Measurements from ENCODE around the gene SRSF4.

Gene SRSF4

GRCh38 chr1:29200906-29201594, 19.4 kb upstream of the SRSF4 start:
- no peak for DNase-seq

GRCh38 chr1:29197993-29198392, 16.3 kb upstream of the SRSF4 start:
- no peak for DNase-seq

- no peak for DNase-seq
Measured at GRCh38 chr1:29197590-29197924, 15.9 kb upstream of the SRSF4 start.

GRCh38 chr1:29196863-29197589, 15.3 kb upstream of the SRSF4 start:
- no peak for DNase-seq

GRCh38 chr1:29195881-29196291, 14.2 kb upstream of the SRSF4 start:
- no peak for DNase-seq

- no peak for DNase-seq
Measured at GRCh38 chr1:29193879-29194455, 12.3 kb upstream of the SRSF4 start.

GRCh38 chr1:29190718-29191117, 9.0 kb upstream of the SRSF4 start:
- DNase-seq = no peak

GRCh38 chr1:29186707-29187106, 5.0 kb upstream of the SRSF4 start:
- no peak for DNase-seq

GRCh38 chr1:29186252-29186651, 4.6 kb upstream of the SRSF4 start:
- DNase-seq = no peak

- no peak for DNase-seq
Measured at GRCh38 chr1:29183287-29183686, 1.6 kb upstream of the SRSF4 start.

- no peak for DNase-seq
Measured at GRCh38 chr1:29180497-29181412, 945 bp downstream of the SRSF4 start.

- DNase-seq = no peak
Measured at GRCh38 chr1:29179641-29180184, 2.0 kb downstream of the SRSF4 start.

GRCh38 chr1:29177022-29177705, 4.5 kb downstream of the SRSF4 start:
- no peak for DNase-seq

GRCh38 chr1:29176576-29176975, 5.1 kb downstream of the SRSF4 start:
- DNase-seq = no peak

- DNase-seq = no peak
Measured at GRCh38 chr1:29172415-29172939, 9.2 kb downstream of the SRSF4 start.

GRCh38 chr1:29171521-29171920, 10.2 kb downstream of the SRSF4 start:
- DNase-seq = no peak

- DNase-seq = no peak
Measured at GRCh38 chr1:29171089-29171488, 10.6 kb downstream of the SRSF4 start.

- no peak for DNase-seq
Measured at GRCh38 chr1:29169976-29170375, 11.7 kb downstream of the SRSF4 start.

- DNase-seq = no peak
Measured at GRCh38 chr1:29167904-29168303, 13.8 kb downstream of the SRSF4 start.

GRCh38 chr1:29166291-29166878, 15.3 kb downstream of the SRSF4 start:
- no peak for DNase-seq

GRCh38 chr1:29164588-29164987, 17.1 kb downstream of the SRSF4 start:
- DNase-seq = no peak
